ENCODE results near the gene KCNAB1. TPM values are rescaled to one million over a fixed set of nuclear protein-coding genes. Genes with fewer than 3 reads are reported as not detected.

KCNAB1 gene
- total and polyA plus RNA-seq, 10 of the 15 experiments (the other 5 are each of a cell fraction or from before 2014, with no cell fraction given) = 0.11 to 0.69 (median 0.43) TPM; not detected in 6

DNA sequence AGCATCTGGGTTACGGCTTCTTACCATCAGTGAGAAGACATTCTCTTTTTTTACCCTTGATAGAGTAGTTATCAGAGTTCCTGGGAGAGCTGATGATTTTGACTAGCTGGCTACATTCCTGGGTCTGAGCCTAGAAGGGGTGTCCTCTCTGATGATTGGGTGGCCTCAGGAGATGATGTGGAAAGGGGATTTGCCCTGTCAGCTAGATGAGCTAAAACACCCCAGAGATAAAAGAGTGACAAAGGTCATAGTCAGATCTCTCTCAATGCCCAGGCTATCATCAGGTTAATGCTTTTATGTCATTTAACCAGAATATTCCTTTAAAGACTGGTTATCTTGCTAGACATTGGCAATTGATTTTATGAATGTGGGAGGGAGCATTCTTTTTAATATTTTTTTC, 130.2 kb downstream of the KCNAB1 start (continued):
- TF ChIP-seq SKIL (IDR thresholded peaks at IDR 0.05; ENCODE audit: low read depth, poor library complexity, severe bottlenecking) = no peak
- TF ChIP-seq TCF12 (IDR thresholded peaks at IDR 0.05; ENCODE audit: low read depth, low read length) = no peak
- no peak for TF ChIP-seq SREBF2 (IDR thresholded peaks at IDR 0.05; ENCODE audit: low read length)
- TF ChIP-seq HCFC1 (IDR thresholded peaks at IDR 0.05; ENCODE audit: low read length) = no peak

DNA sequence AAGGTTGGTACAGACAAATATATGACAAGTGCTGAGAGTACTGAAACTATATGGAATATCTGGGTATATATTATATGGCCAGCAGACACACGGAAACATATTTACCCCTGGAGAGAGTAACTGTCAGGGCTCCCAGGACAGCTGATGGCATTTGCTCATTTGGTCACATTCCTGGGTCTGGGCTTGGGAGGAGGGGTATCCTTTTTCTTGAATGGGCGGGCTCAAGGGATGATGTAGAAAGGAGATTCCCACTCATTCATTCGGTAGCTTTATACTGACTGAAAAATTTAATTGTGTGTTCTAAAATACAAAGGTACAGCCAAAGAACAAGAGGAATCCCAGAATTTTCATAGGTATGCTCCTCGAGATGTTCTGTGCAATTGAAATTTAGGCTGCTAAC, 131.0 kb downstream of the KCNAB1 start:
- Histone ChIP-seq H3K4me3 (no peak overlapping the region), H3K4me2 (ENCODE audit: control insufficient read depth, insufficient read depth) (no peak overlapping the region), H2AFZ (ENCODE audit: control insufficient read depth, low read depth, low read length) (no peak overlapping the region), H3K9me3 (replicated peaks; ENCODE audit: control insufficient read depth, insufficient read depth, low read length) (no peaks in the 10 kb centered on the region), H3K27ac (ENCODE audit: control insufficient read depth, insufficient read depth) (no peak overlapping the region), H3K27me3 (replicated peaks in 1 of 2; ENCODE audit: control insufficient read depth in 2 of 2, insufficient read depth in 2 of 2, low read length in 1 of 2) (peaks cover 0 to 3% of the 10 kb centered on the region in 2 experiments; a peak in 1 of 4 replicates), H3K36me3 (ENCODE audit: control insufficient read depth in 2 of 2, insufficient read depth in 2 of 2, low read length in 1 of 2) (no peaks in the 10 kb centered on the region), H4K20me1 (ENCODE audit: control insufficient read depth, insufficient read depth) (no peaks in the 10 kb centered on the region), H3K4me1 (ENCODE audit: control insufficient read depth, insufficient read depth, low read length) (no peaks in the 10 kb centered on the region), H3K79me2 (ENCODE audit: control insufficient read depth, insufficient read depth, low read length) (no peaks in the 10 kb centered on the region), H3K9ac (ENCODE audit: control insufficient read depth, insufficient read depth, low read length) (no peak overlapping the region)
- DNase-seq (ENCODE audit: low read depth, low spot score) (no peak), ATAC-seq (no peak), FAIRE-seq (no peak)
- intact Hi-C loops (cut with micrococcal nuclease; ENCODE audit: unreplicated experiment) = no loop called here
- ChIA-PET POLR2A (no interaction called here), RAD21 (ENCODE audit: unreplicated experiment) (no interaction called here), SMC1A (ENCODE audit: uncharacterized antibody, unreplicated experiment) (no interaction called here), CTCF (no interaction called here)
- 15% methylated on average over 4 of the region's 4 CpGs for WGBS (ENCODE audit: insufficient coverage, insufficient replicate concordance, low lambda C conversion rate, missing lambda C conversion rate)
- in situ Hi-C loops (cut with MboI) = no loop called here
- BruUV-seq (replicated peaks) = no TSS peak
- TF ChIP-seq RAD51 (IDR thresholded peaks at IDR 0.05) (no peak), PAX8 (IDR thresholded peaks at IDR 0.05) (no peak), ZBTB33 (IDR thresholded peaks at IDR 0.05) (no peak), USF1 (IDR thresholded peaks at IDR 0.05; ENCODE audit: borderline replicate concordance, extremely low read length, insufficient read depth, low read depth, low read length) (no peak), POLR2AphosphoS5 (IDR thresholded peaks at IDR 0.05; ENCODE audit: low read length) (no peak), FOS (IDR thresholded peaks at IDR 0.05; ENCODE audit: borderline replicate concordance, extremely low read depth, insufficient read length) (no peak), JUND (IDR thresholded peaks at IDR 0.05; ENCODE audit: low read depth, low read length) (no peak), ZZZ3 (IDR thresholded peaks at IDR 0.05; ENCODE audit: control insufficient read depth, insufficient read length, low read depth) (no peak), BCL11A (IDR thresholded peaks at IDR 0.05; ENCODE audit: low read depth, low read length) (no peak), POLR2AphosphoS2 (IDR thresholded peaks at IDR 0.05; ENCODE audit: low read depth, low read length) (no peak), SIX5 (IDR thresholded peaks at IDR 0.05; ENCODE audit: low read depth, low read length, severe bottlenecking) (no peak)
- TF ChIP-seq, protein P1, sequence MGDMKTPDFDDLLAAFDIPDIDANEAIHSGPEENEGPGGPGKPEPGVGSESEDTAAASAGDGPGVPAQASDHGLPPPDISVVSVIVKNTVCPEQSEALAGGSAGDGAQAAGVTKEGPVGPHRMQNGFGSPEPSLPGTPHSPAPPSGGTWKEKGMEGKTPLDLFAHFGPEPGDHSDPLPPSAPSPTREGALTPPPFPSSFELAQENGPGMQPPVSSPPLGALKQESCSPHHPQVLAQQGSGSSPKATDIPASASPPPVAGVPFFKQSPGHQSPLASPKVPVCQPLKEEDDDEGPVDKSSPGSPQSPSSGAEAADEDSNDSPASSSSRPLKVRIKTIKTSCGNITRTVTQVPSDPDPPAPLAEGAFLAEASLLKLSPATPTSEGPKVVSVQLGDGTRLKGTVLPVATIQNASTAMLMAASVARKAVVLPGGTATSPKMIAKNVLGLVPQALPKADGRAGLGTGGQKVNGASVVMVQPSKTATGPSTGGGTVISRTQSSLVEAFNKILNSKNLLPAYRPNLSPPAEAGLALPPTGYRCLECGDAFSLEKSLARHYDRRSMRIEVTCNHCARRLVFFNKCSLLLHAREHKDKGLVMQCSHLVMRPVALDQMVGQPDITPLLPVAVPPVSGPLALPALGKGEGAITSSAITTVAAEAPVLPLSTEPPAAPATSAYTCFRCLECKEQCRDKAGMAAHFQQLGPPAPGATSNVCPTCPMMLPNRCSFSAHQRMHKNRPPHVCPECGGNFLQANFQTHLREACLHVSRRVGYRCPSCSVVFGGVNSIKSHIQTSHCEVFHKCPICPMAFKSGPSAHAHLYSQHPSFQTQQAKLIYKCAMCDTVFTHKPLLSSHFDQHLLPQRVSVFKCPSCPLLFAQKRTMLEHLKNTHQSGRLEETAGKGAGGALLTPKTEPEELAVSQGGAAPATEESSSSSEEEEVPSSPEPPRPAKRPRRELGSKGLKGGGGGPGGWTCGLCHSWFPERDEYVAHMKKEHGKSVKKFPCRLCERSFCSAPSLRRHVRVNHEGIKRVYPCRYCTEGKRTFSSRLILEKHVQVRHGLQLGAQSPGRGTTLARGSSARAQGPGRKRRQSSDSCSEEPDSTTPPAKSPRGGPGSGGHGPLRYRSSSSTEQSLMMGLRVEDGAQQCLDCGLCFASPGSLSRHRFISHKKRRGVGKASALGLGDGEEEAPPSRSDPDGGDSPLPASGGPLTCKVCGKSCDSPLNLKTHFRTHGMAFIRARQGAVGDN (IDR thresholded peaks at IDR 0.05) = no peak
